Measurements from ENCODE around the gene TDP2.

TDP2 gene, protein sequence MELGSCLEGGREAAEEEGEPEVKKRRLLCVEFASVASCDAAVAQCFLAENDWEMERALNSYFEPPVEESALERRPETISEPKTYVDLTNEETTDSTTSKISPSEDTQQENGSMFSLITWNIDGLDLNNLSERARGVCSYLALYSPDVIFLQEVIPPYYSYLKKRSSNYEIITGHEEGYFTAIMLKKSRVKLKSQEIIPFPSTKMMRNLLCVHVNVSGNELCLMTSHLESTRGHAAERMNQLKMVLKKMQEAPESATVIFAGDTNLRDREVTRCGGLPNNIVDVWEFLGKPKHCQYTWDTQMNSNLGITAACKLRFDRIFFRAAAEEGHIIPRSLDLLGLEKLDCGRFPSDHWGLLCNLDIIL

DNA sequence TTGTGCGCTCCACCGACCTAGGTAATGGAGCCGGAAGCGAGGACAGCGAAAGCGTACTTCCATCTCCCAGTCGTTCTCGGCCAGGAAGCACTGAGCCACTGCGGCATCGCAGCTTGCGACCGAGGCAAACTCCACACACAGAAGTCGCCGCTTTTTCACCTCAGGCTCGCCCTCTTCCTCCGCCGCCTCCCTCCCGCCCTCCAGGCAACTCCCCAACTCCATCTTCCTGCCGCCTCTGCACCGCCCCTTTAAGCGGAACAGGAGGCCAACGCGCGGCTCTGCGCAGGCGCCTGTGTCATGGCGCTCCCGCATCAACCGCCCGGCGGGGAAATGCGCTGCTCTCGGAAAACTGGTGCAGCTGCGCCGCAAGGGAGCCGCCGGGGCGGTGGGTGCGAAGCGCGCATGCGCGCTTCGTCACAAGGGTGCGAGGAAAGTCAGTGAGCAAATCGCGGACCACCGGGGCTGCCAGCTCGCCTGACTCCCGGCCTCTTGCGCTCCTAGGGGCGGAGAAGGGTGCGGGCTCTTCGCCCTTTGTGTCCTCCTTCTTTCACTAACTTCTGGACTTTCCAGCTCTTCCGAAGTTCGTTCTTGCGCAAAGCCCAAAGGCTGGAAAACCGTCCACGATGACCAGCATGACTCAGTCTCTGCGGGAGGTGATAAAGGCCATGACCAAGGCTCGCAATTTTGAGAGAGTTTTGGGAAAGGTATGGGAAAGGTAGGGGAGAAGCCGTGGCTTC lies at the start of gene TDP2, which contains the start of gene ACOT13:
TDP2 (minus strand) TSS at position 259 of the 737 bp plus-strand sequence; CDS start at position 222, 37 bp downstream.
ACOT13 (plus strand) TSS at position 437 of the 737 bp plus-strand sequence; CDS start at position 624, 187 bp downstream.
- peak; percentile 96 for DNase-seq (ENCODE audit: low read depth)

DNA sequence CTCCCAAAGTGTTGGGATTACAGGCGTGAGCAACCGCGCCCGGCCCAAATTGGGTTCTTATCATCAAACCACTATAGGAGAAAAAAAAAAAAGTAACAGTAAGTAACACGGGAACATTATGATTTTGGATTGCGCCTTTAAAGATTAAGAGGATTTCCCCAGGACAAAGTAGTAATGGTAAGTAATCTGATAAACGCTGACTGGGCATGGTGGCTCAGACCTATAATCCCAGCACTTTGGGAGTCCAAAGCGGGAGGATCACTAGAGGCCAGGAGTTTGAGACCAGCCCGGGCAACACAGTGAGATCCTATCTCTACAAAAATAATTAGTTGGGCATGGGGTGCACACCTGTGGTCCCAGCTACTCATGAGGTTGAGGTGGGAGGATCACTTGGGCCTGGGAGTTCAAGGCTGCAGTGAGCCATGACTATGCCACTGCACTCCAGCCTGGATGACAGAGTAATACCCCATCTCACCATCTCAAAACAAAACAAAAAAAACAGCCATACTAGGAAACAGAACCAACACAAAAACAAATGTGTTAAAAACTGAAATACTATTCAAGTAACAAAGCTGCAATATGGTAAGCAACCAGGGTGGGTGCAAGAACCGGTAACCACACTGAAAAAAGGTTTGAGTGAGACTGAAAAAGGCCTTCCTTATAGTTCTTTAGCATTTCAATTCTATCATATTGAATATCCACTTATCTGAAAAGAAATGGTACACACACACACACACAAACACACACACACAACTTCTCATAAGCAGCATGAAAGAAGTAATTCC lies 44.0 kb upstream of the TDP2 start:
- DNase-seq (ENCODE audit: low read depth), result no peak

DNA sequence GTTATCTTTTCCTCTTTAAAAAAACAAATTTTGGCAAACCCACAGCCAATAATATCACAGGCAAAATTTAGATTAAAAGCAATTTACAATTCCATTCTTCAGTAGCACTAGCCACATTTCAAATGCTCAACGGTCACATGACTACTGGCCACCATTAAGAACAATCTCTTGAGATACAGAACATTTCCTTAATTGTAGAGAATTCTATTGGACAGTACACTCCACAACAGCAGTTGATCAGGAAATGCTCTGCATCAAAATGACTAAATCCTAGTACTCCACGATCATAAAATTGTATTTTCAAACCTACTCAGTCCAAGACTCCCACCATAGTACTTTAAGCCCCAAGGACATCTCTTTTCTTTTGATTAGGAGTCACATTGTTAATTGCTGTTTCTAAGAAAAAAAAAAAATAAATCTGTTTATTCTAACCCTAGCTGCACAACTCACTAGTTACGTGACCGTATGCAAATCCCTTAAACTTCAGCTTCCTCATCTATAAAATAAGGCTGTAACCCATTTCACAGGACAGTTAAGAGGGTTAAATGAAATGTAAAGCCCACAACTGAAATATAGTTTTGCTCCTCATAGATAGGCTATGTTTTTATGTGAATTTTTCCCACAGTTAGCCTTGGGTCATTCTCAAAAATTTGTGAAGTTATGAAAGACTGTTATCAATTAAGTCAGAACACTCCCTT lies 42.5 kb upstream of the TDP2 start:
- DNase-seq (ENCODE audit: low read depth), result no peak

DNA sequence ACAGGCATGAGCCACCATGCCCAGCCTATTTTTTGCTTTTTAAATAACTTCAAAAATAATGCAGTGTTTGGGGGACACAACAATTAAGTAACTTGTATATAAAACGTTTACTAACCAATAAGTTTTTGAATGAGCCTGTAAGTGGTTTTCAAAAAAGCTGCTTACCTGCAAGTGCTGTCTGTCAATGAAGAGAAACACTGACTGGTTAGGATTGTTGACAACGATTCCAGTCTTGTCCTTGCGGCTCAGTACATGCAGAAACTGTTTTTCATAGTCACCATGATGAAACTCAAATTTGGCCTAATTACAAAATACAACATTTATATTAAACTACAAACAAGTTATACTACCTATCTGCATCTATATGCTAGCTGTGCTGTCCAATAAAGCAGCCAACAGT lies 41.9 kb upstream of the TDP2 start:
- DNase-seq (ENCODE audit: low read depth), result no peak

DNA sequence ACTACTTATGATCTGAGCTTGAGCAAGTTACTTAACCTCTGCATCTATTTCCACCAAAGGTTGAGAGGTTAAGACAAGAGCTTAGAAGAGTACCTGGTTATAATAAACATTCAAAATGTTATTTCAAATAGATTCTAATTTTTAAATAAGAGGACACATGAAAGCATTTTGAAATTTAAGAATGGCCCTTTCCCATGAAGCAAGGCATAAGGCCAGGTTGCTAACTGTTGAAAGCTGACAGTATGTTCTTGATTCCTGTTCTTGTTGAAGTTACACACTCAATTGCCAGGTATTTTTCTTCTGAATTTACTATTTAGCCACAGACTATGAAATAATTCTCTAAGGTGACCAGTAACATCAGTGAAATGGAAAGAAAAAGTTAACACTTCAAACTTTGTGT lies 37.8 kb upstream of the TDP2 start:
- DNase-seq (ENCODE audit: low read depth), result no peak

DNA sequence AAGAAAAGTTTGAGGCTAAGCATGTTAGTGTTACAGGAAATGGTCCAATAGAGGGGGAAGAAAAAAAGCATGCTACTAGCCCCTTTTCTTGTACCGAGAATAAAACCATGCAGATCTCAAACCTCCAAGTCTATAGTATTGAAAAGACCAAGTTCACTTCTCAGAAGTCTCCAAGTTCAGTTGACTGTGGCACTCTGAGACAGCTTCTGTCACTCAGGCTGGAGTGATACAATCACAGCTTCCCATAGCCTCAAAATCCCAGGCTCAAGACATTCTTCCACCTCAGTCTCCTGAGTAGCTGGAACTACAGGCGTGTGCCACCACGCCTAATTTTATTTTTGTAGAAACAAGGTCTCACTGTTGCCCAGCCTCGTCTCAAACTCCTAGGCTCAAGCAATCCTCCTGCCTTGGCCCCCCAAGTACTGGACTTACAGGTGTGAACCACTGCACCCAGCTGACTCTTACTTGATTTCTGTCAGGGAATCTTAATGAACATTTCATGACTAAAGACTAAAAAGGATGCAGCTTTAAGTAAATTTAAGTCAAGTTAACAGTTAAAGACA lies 36.1 kb upstream of the TDP2 start:
- DNase-seq (ENCODE audit: low read depth), result no peak

DNA sequence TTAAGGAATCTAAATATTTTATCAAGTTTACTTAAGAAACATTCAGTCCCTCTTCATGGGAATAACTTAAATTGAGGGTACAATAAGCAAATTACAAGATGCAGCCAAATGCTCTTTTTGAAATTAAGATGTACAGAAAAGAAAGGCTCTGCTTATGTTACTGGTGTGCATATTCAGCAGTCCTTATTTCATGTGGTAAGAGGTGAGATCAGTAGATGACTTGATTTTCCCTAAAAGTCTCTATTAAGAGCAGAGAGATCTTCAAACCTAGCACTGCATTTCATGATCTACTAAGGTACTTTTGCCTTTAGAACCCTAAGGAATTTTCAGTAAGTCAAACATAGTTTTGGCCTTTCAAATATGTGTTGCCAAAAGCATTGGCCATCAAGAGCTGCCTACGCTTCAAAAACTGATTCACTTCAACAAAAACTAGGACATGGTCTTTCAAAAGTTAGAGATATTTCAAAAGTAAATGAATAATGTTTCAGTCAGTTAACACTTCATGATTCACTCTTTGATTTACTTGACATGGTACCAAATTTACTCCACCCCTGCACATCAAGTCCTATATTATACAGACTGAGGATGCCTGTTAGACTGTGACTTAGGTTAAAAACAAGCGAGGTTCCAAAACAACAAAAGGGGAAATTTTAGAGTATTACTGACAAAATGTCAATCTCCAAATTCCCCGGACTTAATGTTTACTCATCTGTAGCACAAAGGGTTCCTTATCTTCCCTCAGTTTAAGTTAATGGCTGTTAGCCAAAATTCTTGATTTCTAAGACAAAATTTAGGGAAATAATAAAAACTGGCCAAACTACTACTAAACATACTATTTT lies 33.0 kb upstream of the TDP2 start:
- no peak for DNase-seq (ENCODE audit: low read depth)

DNA sequence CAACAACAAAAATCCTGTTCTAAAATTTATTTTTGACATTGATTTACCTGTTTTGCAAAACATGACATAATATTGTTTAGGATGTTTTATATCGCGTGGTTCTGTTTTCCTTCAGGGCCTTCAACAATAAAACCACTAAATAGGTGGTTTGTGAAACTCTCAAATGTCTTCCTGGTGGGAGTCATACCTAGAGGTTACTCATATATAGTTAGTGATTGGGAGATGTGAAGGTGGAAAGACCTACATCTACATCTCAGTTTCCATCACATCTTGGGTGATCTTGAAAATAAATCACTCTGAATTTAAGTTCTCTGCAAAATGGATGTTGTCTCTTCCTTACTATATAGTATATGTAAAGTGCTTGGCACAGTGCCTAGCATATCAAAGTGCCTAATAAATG lies 29.4 kb upstream of the TDP2 start:
- no peak for DNase-seq (ENCODE audit: low read depth)

DNA sequence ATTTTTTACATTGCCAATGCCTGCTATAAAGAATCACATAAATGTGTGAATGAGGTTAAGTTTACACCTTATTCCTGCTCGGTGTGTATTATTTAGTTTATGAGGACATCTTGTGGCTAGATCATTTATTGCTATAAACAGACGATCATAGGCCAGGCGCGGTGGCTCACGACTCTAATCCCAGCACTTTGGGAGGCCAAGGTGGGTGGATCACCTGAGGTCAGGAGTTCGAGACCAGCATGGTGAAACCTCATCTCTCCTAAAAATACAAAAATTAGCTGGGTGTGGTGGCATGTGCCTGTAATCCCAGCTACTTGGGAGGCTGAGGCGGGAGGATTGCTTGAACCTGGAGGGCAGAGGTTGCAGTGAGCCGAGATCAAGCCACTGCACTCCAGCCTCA lies 28.9 kb upstream of the TDP2 start:
- peak; percentile 20 for DNase-seq (ENCODE audit: low read depth)

DNA sequence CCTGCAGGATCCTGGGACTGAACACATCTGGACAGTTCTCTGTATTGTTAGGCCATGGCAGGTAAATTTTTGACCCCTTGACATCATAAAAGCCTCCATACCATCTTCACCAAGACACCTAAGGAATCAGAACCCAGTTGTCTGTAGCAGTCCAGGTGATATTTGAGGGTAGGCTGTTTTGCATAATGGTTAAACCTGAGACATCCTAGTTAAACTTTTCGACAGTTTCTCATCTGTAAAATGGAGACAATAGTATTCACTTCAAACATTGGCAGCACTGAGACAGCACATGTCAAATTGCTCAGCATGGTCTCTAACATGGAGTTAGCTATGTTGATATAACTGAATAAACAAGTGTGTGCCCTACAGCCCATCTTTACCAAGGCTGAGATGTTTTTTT lies 27.5 kb upstream of the TDP2 start:
- no peak for DNase-seq (ENCODE audit: low read depth)

DNA sequence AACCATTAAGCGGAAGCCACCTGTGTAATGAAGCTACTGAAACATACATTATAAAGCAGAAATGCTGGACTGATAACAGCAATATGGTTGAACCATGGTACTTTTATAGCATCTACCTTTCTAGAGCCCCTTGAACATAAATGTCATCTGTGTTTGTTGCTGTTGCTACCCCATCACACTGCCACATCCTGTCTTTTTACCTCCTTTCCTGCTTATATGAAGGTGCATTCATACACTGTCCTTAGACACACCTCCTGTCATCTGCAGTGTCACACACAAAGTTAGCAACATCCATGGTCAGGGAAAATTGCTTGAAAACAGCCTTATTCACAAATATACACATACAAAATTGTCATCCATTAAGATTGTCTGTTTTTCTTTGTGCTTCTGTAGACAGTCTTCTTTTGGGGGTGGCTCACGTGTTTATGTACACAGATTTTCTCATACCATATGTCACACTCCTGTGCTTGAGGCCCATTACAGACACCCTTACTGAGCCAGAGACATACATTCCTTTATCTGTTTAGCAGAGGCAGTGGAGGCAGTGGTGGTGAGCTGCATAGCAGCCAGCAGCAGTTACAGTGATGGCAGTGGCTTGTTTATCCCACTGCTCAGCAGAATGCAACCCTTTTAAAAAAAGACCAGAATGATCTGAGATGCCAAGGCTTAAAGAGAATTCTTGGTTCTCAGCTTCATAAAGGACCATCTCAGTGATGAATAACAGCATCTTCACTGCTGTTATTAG lies 26.3 kb upstream of the TDP2 start:
- no peak for DNase-seq (ENCODE audit: low read depth)

DNA sequence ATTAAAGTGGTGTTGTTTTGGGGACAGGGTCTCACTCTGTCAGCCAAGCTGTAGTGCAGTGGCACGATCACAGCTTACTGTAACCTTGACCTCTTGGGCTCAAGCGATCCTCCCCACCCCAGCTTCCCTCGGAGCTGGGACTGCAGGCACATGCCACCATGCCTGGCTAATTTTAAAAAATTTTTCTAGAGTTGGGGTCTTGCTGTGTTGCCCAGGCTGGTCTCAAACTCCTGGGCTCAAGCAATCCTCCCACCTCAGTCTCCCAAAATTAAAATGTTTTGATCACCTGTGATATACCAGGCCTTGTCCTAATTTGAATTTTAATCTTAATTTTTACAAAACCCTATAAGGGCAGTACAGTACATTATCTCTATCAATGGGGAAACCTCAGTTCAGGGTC lies 25.7 kb upstream of the TDP2 start:
- no peak for DNase-seq (ENCODE audit: low read depth)

DNA sequence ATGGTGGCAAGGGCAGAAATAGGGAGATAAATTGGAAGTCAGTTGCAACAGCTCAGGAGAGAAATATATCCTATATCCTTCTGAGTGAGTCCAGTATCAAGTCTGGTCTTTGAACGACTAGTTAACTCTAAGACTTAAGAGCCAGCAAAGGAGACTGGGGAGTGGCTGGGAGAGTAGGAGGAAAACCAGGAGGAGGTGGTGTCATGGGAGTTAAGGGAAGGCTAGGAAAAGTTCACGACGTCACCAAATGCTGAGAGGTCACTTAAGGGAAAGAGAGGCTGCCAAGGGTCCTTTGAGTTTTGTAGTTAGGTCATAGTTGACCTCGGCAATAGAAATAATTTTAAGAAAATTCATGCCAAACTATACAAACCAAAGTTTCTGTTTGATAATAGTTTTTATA lies 25.3 kb upstream of the TDP2 start:
- DNase-seq (ENCODE audit: low read depth), result no peak

DNA sequence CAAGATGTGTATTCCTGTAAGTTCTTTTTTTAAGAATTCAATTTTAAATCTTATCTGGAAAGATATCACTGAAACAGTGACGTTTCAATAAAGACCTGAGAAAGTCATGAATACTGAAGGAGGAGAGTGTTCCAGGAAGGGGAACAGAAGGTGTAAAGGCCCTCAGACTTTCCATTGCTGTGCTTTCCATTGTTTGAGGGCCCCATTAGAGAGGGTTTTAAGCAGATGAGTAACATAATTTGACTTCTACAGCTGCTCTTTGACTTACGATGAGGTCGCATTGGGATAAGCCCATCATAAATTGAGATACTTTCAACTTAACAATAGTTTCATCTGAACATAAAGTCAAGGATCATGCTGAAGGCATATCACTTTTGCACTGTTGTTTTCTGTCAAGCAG lies 24.9 kb upstream of the TDP2 start:
- no peak for DNase-seq (ENCODE audit: low read depth)

DNA sequence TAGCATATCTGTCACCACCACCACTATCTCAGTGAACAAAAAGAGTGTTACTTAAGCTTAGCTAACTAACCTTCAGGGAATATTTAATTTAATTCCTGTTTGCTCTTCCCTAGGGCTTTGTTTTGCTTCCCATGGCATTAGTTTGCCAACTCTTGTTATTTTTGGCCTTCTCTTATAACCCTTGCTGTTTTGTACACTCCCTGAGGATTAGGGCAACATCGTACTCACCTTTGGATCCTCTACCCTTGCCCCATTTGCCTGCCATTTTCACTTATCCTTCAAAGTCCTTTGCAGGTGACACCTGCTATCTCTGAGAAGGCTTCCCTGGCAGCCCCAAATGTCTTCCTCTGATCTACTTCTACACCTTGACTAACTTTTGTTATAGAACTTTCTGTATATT lies 23.9 kb upstream of the TDP2 start:
- no peak for DNase-seq (ENCODE audit: low read depth)

DNA sequence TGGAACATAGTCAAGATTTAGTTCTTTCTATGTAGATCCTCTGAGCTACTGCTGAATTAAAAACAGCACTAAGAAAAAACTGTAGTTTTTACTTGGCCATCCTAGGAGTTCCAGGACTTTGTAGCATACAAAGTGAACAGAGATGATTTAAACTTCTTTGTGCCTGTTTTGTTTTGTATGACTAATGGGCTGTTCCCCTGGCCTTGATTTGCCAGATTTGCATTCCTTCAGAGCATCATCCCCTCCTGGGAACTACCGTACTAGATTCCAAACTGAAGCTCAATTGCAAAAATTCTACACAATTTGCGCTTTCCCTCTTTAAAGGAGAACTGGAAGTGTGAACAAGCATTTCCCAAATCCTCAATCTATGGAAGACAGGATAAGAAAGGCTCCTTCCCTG lies 23.3 kb upstream of the TDP2 start:
- no peak for DNase-seq (ENCODE audit: low read depth)

DNA sequence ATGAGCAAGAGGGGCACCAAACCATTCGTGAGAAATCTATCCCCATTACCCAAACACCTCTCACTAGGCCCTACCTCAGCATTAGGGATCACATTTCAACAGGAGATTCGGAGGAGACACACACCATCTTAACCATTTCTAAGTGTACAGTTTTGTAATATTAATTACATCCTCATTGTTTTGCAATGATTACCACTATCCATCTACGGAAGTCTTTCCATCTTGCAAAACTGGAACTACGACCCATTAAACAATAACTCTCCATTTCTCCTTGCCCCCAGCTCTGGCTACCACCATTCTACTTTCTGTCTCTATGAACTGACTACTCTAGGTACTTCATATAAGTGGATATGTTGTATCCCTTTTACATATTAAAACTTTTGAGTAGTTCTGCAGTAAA lies 20.2 kb upstream of the TDP2 start:
- no peak for DNase-seq (ENCODE audit: low read depth)

DNA sequence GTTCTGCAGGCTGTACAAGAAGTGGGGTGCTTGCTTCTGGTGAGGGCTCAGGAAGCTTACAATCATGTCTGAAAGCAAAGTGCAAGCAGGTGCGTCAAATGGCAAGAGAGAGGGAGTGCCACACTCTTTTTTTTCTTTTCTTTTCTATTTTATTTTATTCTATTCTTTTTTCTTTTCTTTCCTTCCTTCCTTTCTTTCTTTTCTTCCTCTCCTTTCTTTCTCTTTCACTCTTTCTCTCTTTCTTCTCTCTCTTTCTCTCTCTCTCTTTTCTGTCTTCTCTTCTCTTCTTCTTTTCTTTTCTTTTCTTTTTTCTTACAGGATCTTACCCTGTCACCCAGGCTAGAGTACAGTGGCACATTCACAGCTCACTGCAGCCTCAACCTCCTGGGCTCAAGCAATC lies 19.7 kb upstream of the TDP2 start:
- no peak for DNase-seq (ENCODE audit: low read depth)

DNA sequence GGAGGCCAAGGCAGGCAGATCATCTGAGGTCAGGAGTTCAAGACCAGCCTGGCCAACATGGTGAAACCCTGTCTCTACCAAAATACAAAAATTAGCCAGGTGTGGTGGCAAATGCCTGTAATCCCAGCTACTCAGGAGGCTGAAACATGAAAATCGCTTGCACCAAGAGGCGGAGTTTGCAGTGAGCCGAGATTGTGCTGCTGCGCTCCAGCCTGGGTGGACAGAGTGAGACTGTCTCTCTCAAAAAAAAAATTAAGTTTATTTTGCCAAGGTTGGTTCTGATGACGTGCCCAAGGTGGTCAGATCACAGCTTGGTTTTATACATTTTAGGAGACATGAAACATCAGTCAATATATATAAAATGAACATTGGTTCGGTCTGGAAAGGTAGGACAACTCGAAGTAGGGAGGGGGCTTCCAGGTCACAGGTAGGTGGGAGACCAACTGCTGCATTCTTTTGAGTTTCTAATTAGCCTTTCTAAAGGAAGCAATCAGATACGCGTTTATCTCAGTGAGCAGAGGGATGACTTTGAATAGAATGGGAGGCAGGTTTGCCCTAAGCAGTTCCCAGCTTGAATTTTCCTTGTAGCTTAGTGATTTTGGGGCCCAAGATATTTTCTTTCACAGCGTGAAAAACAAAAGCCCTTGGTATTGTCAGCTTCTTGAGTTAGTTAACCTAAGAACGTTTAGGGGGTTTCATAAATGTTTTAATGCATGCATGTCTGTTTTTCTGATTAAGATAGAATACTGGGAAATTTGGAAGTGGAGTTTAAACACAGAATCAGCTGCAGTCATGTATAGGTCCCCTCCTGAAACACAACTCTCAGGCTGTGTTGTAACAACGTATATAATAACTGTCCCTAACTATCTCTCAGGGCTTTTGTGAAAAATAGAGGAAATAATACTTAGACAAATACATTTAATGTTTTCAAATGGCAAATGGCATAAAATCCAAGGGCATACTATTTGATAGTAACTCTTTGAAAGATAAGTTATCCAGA lies 16.9 kb upstream of the TDP2 start:
- DNase-seq (ENCODE audit: low read depth), result no peak

All from activated T-cell treated with anti-CD3 and anti-CD28 coated beads for 24 hours (primary cell).